SK-N-MC (cell line): Measurements from ENCODE around the gene DLL1.

Experiments
- EZH2 ChIP-seq: fragments of 200-600 bp; sonication (generic); IDR thresholded peaks from one replicate; pipeline ENCODE4 v1.6.1; 2017; ENCODE audit warnings: antibody characterized with exemption
- POLR2AphosphoS5 ChIP-seq: IDR thresholded peaks from 2 replicates; pipeline ENCODE4 v1.6.1; 2012; ENCODE audit warnings: mild to moderate bottlenecking, low read depth, low read length, borderline replicate concordance

DNA sequence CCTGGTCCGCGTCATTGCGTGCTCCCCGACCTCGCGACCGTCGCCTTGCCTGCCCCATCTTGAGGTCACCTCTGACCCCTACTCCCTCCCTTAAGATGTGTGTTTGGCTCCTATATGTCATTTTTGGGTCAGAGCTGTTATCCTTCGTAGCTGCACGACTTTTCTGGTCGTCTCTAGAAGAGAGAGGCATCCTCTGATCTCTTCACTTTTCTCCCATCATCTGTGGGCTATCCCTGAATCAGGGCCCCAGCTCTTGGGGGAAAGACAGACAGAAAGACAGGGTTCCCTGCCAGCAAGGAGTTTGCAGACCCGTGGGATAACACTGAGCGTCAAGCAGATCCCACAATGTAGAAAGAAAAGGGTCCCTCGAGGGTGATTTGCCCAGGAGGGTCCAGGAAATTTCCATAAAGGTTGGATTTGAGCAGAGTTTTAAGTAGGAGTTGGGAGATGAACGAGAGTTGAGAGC lies 16.2 kb upstream of the DLL1 start:
- no peak for TF ChIP-seq POLR2AphosphoS5
- TF ChIP-seq EZH2: no peak
